MCF 10A (cell line): ENCODE data around the gene H1-8. TPM values are rescaled to one million over a fixed set of nuclear protein-coding genes. Genes with fewer than 3 reads are reported as not detected.

Experiments
- BruUV-seq: library from RNA; stranded (reverse); fragments of 400-500 nt; replicated peaks from 2 replicates; lab custom pipeline; 2021; lab: Mats Ljungman, UMichigan
- CTCF ChIA-PET: fragments of 300-600 bp; sonication (Branson Sonifier 250); formaldehyde crosslinking; extraction: SDS; loops from one replicate; lab custom pipeline; 2021; ENCODE audit warnings: antibody characterized with exemption, inconsistent platforms; lab: Yijun Ruan, JAX
- POLR2A ChIA-PET: fragments of 300-600, 350-650 bp; sonication (Branson Sonifier 250); formaldehyde crosslinking; extraction: SDS; loops from one replicate; lab custom pipeline; 2020; ENCODE audit warnings: antibody characterized with exemption, inconsistent platforms; lab: Yijun Ruan, JAX
- DNase-seq: peaks from one replicate; pipeline ENCODE4 v3.0.0-alpha.2; 2018; ENCODE audit not compliant: unreplicated experiment
- H3K27ac Mint-ChIP-seq: one replicate; pipeline ENCODE4 v1.8.0; 2022; ENCODE audit warnings: mild to moderate bottlenecking, low read depth, mixed read lengths; ENCODE audit not compliant: unreplicated experiment
- H3K27me3 Mint-ChIP-seq: one replicate; pipeline ENCODE4 v1.8.0; 2022; ENCODE audit warnings: mixed read lengths; ENCODE audit not compliant: insufficient read depth, unreplicated experiment
- H3K36me3 Mint-ChIP-seq: one replicate; pipeline ENCODE4 v1.8.0; 2022; ENCODE audit warnings: mild to moderate bottlenecking, moderate library complexity, mixed read lengths; ENCODE audit not compliant: insufficient read depth, unreplicated experiment
- H3K4me1 Mint-ChIP-seq: one replicate; pipeline ENCODE4 v1.8.0; 2022; ENCODE audit warnings: mixed read lengths; ENCODE audit not compliant: insufficient read depth, unreplicated experiment
- H3K4me3 Mint-ChIP-seq: one replicate; pipeline ENCODE4 v1.8.0; 2022; ENCODE audit warnings: mild to moderate bottlenecking, moderate library complexity, mixed read lengths; ENCODE audit not compliant: unreplicated experiment
- H3K9me3 Mint-ChIP-seq: one replicate; pipeline ENCODE4 v1.8.0; 2022; ENCODE audit warnings: mixed read lengths; ENCODE audit not compliant: unreplicated experiment
- CTCF ChIP-seq: fragments of 200-600 bp; IDR thresholded peaks from one replicate; pipeline ENCODE4 v1.8.0; 2022; ENCODE audit warnings: antibody characterized with exemption, mild to moderate bottlenecking; ENCODE audit not compliant: unreplicated experiment
- intact Hi-C: fragments of 100-400 bp; cut with micrococcal nuclease; formaldehyde crosslinking; loops from 2 replicates; pipeline ENCODE4 v1.14.1; 2022
- total RNA-seq: library from RNA; stranded (reverse); gene quantifications from 2 replicates; pipeline ENCODE4 v1.2.3, GENCODE V29; 2022

Gene H1-8
- total RNA-seq, 1 experiment from 2014 or later = not detected

- BruUV-seq = no TSS peak
- ChIA-PET CTCF (interaction anchor here (1.2 to 1.4 kb wide), 2 partner anchors 15 to 16 kb away, joined by 3 to 4 read pairs; no protein-coding TSS in a partner anchor), POLR2A (no interaction called here)
- Mint-ChIP-seq H3K27me3 (no peaks in the 10 kb centered on the region), H3K4me3 (no peak overlapping the region), H3K9me3 (no peaks in the 10 kb centered on the region), H3K4me1 (no peaks in the 10 kb centered on the region), H3K27ac (no peak overlapping the region), H3K36me3 (peaks cover 8% of the 10 kb centered on the region)
- intact Hi-C loops = no loop called here
- no peak for TF ChIP-seq CTCF
- no peak for DNase-seq
These were observed 35.7 kb upstream of the H1-8 start for GRCh38 chr3:129507181-129507831.

- Mint-ChIP-seq H3K27me3 (no peaks in the 10 kb centered on the region), H3K9me3 (no peaks in the 10 kb centered on the region), H3K4me1 (no peaks in the 10 kb centered on the region), H3K36me3 (peaks cover 13% of the 10 kb centered on the region), H3K27ac (no peak overlapping the region), H3K4me3 (no peak overlapping the region)
- ChIA-PET POLR2A (no interaction called here), CTCF (no interaction called here)
- TF ChIP-seq CTCF = no peak
- intact Hi-C loops = no loop called here
- no peak for DNase-seq
- BruUV-seq = no TSS peak
These were observed 30.4 kb upstream of the H1-8 start for GRCh38 chr3:129512595-129512994.

GRCh38 chr3:129513705-129514104 lies 29.3 kb upstream of the H1-8 start:
- peaks cover 13% of the 10 kb centered on the region for H3K36me3 Mint-ChIP-seq

GRCh38 chr3:129514110-129514509 lies 28.9 kb upstream of the H1-8 start:
- Mint-ChIP-seq H3K9me3 (no peaks in the 10 kb centered on the region), H3K27ac (no peak overlapping the region), H3K4me1 (no peaks in the 10 kb centered on the region), H3K4me3 (no peak overlapping the region), H3K36me3 (peaks cover 13% of the 10 kb centered on the region), H3K27me3 (no peaks in the 10 kb centered on the region)
- BruUV-seq = no TSS peak
- DNase-seq = no peak
- POLR2A ChIA-PET = interaction anchor here (0.6 kb wide), 1 partner anchor 115 kb away, joined by 3 read pairs; no protein-coding TSS in a partner anchor
- CTCF ChIA-PET = interaction anchor here (0.6 kb wide), 1 partner anchor 421 kb away, joined by 3 read pairs; no protein-coding TSS in a partner anchor
- intact Hi-C loops = no loop called here
- TF ChIP-seq CTCF = no peak

More at GRCh38 chr3:129513705-129514104, 29.3 kb upstream of the H1-8 start:
- Mint-ChIP-seq H3K4me1 (no peaks in the 10 kb centered on the region), H3K4me3 (no peak overlapping the region), H3K9me3 (no peaks in the 10 kb centered on the region), H3K27ac (no peak overlapping the region), H3K27me3 (no peaks in the 10 kb centered on the region)
- BruUV-seq = no TSS peak
- ChIA-PET CTCF (interaction anchor here (0.6 to 0.8 kb wide), 2 partner anchors 16 to 1821 kb away, joined by 3 to 4 read pairs; no protein-coding TSS in a partner anchor), POLR2A (no interaction called here)
- DNase-seq = no peak
- TF ChIP-seq CTCF = no peak
- intact Hi-C loops = no loop called here
